Upper lobe of left lung (tissue), 6 donors: ENCODE results near the gene GPR21. TPM values are rescaled to one million over a fixed set of nuclear protein-coding genes. Genes with fewer than 3 reads are reported as not detected.

Source experiments
- ATAC-seq, 2 donors: fragments of 200-7000 bp; cut with Tn5 transposase; one replicate each; pipeline ENCODE4 v1.9.1; 2022; ENCODE audit warnings: mild to moderate bottlenecking in 2 of 2, moderate library complexity in 2 of 2; ENCODE audit not compliant: low FRiP score in 2 of 2
- DNase-seq, 2 donors: peaks; one replicate each; pipeline ENCODE4 v3.0.0-alpha.2; 2019 to 2020
- H3K27ac ChIP-seq, 4 donors: fragments of 200-600 bp; sonication (generic); one replicate each; pipeline ENCODE4 v1.5.1; 2016 to 2019
- H3K27me3 ChIP-seq, 4 donors: fragments of 200-600 bp; sonication (generic); one replicate each; pipeline ENCODE4 v1.5.1; 2017 to 2019
- H3K36me3 ChIP-seq, 4 donors: fragments of 200-600 bp; sonication (generic); one replicate each; pipeline ENCODE4 v1.5.1; 2016 to 2019
- H3K4me1 ChIP-seq, 4 donors: fragments of 200-600 bp; sonication (generic); one replicate each; pipeline ENCODE4 v1.5.1; 2018 to 2019
- H3K4me3 ChIP-seq, 4 donors: fragments of 200-600 bp; sonication (generic); one replicate each; pipeline ENCODE4 v1.5.1; 2017 to 2019; ENCODE audit warnings: mild to moderate bottlenecking in 2 of 4, moderate library complexity in 1 of 4
- H3K9me3 ChIP-seq, 4 donors: fragments of 200-600 bp; sonication (generic); one replicate each; pipeline ENCODE4 v1.5.1; 2018 to 2019
- CTCF ChIP-seq, 6 experiments: fragments of 450-650 bp in 4 of 6; fragments of 200-600 bp in 2 of 6; sonication (generic) in 2 of 6; IDR thresholded peaks; one replicate each; pipeline ENCODE4 v1.5.1; 2016 to 2019; ENCODE audit warnings: antibody characterized with exemption in 6 of 6
- EP300 ChIP-seq, 4 donors: sonication (generic); formaldehyde crosslinking; IDR thresholded peaks; one replicate each; pipeline ENCODE4 v1.5.1; 2017; ENCODE audit warnings: antibody characterized with exemption in 4 of 4, control low read depth in 2 of 4
- POLR2A ChIP-seq, 4 donors: fragments of 450-650 bp; IDR thresholded peaks; one replicate each; pipeline ENCODE4 v1.5.1; 2016 to 2017; ENCODE audit warnings: antibody characterized with exemption in 4 of 4, mild to moderate bottlenecking in 2 of 4
- POLR2AphosphoS5 ChIP-seq, 2 donors: sonication (generic); formaldehyde crosslinking; IDR thresholded peaks; one replicate each; pipeline ENCODE4 v1.5.1; 2017; ENCODE audit warnings: antibody characterized with exemption in 2 of 2
- WGBS, 2 donors: methylation state at CpG; one replicate each; pipeline ENCODE4 v1.1.5; 2017 to 2018; 5-methylcytosine and 5-hydroxymethylcytosine counted together
- total RNA-seq, 6 donors: library from RNA; depleted of rRNA in 4 of 6; stranded (reverse); fragments of >200 nt in 4 of 6; gene quantifications; one replicate each; pipeline versions ENCODE4 v1.1.0 to v1.2.1, GENCODE V29; 2016 to 2021
- donor health status: DM: no; HTN: no; CAD: no; lungs with moderate emphysema.
- donor health status: DM: no; HTN: yes; CAD: no; lungs with severe emphysema.

The GPR21 gene
- total RNA-seq, 6 donors from 2014 or later = 1.6 to 3.1 (median 2.1) TPM; not detected in 3

GRCh38 chr9:123011380-123011779, 22.1 kb upstream of the GPR21 start:
- DNase-seq (no peak), ATAC-seq (no peak)
- Histone ChIP-seq H3K36me3 (peaks cover 9 to 54% (median 12%) of the 10 kb centered on the region in 4 donors), H3K27me3 (no peaks in the 10 kb centered on the region), H3K4me1 (peaks cover 0 to 15% (median 5%) of the 10 kb centered on the region in 4 donors), H3K27ac (peak overlapping the region in 3 of 4 donors; percentile 18 to 59 (median 45)), H3K4me3 (no peak overlapping the region), H3K9me3 (no peaks in the 10 kb centered on the region)
- no peak for TF ChIP-seq CTCF (IDR thresholded peaks at IDR 0.05)
- no peak for TF ChIP-seq EP300 (IDR thresholded peaks at IDR 0.05)
- no peak for TF ChIP-seq POLR2AphosphoS5 (IDR thresholded peaks at IDR 0.05)
- no peak for TF ChIP-seq POLR2A (IDR thresholded peaks at IDR 0.05)
- WGBS, 2 donors = 85 to 94% methylated on average over 3 of the region's 3 CpGs

- peak in 1 of 2 donors; percentile 34 for ATAC-seq
- H3K36me3 ChIP-seq = peaks cover 9 to 55% (median 15%) of the 10 kb centered on the region in 4 donors
- WGBS, 2 donors = 62 to 67% methylated on average over 3 of the region's 3 CpGs
Observed at GRCh38 chr9:123011878-123012528, 21.5 kb upstream of the GPR21 start.

GRCh38 chr9:123016631-123017030, 16.8 kb upstream of the GPR21 start:
- H3K27ac ChIP-seq = no peak overlapping the region
- DNase-seq = no peak
- TF ChIP-seq CTCF (IDR thresholded peaks at IDR 0.05) (no peak), POLR2AphosphoS5 (IDR thresholded peaks at IDR 0.05) (no peak), EP300 (IDR thresholded peaks at IDR 0.05) (no peak), POLR2A (IDR thresholded peaks at IDR 0.05) (no peak)
- no peak overlapping the region for H3K4me3 ChIP-seq
- H3K4me1 ChIP-seq = peaks cover 0 to 11% (median 3%) of the 10 kb centered on the region in 4 donors
- H3K27me3 ChIP-seq = no peaks in the 10 kb centered on the region
- 89 to 97% methylated on average over 1 of the region's 1 CpG for WGBS, 2 donors
- H3K36me3 ChIP-seq = peaks cover 9 to 73% (median 30%) of the 10 kb centered on the region in 4 donors
- ATAC-seq = no peak
- no peaks in the 10 kb centered on the region for H3K9me3 ChIP-seq

More at GRCh38 chr9:123011878-123012528, 21.5 kb upstream of the GPR21 start:
- Histone ChIP-seq H3K27ac (peak overlapping the region in 3 of 4 donors; percentile 36 to 59 (median 45)), H3K9me3 (no peaks in the 10 kb centered on the region), H3K27me3 (no peaks in the 10 kb centered on the region), H3K4me1 (peaks cover 0 to 15% (median 5%) of the 10 kb centered on the region in 4 donors), H3K4me3 (no peak overlapping the region)
- DNase-seq = no peak
- TF ChIP-seq CTCF (IDR thresholded peaks at IDR 0.05) = no peak
- no peak for TF ChIP-seq POLR2AphosphoS5 (IDR thresholded peaks at IDR 0.05)
- TF ChIP-seq POLR2A (IDR thresholded peaks at IDR 0.05) = no peak
- TF ChIP-seq EP300 (IDR thresholded peaks at IDR 0.05) = no peak

- Histone ChIP-seq H3K9me3 (no peaks in the 10 kb centered on the region), H3K36me3 (peaks cover 12 to 70% (median 32%) of the 10 kb centered on the region in 4 donors), H3K27me3 (no peaks in the 10 kb centered on the region), H3K4me1 (no peaks in the 10 kb centered on the region), H3K4me3 (no peak overlapping the region), H3K27ac (no peak overlapping the region)
- no peak for TF ChIP-seq POLR2A (IDR thresholded peaks at IDR 0.05)
- TF ChIP-seq CTCF (IDR thresholded peaks at IDR 0.05) = no peak
- TF ChIP-seq POLR2AphosphoS5 (IDR thresholded peaks at IDR 0.05) = no peak
- no peak for TF ChIP-seq EP300 (IDR thresholded peaks at IDR 0.05)
- no peak for ATAC-seq
- DNase-seq = no peak
- 62 to 76% methylated on average over 2 of the region's 2 CpGs for WGBS, 2 donors
Observed at GRCh38 chr9:123020796-123021195, 12.7 kb upstream of the GPR21 start.

- Histone ChIP-seq H3K9me3 (no peaks in the 10 kb centered on the region), H3K4me1 (peaks cover 4 to 14% (median 8%) of the 10 kb centered on the region in 4 donors), H3K36me3 (peaks cover 3 to 42% (median 10%) of the 10 kb centered on the region in 4 donors), H3K27me3 (no peaks in the 10 kb centered on the region), H3K27ac (no peak overlapping the region), H3K4me3 (no peak overlapping the region)
- WGBS, 2 donors = 85 to 94% methylated on average over 1 of the region's 1 CpG
- ATAC-seq (no peak), DNase-seq (no peak)
- TF ChIP-seq POLR2A (IDR thresholded peaks at IDR 0.05) (no peak), POLR2AphosphoS5 (IDR thresholded peaks at IDR 0.05) (no peak), CTCF (IDR thresholded peaks at IDR 0.05) (no peak), EP300 (IDR thresholded peaks at IDR 0.05) (no peak)
Observed at GRCh38 chr9:123026425-123026824, 7.0 kb upstream of the GPR21 start.
